ENCODE measurements around the gene LRCH1. TPM values are rescaled to one million over a fixed set of nuclear protein-coding genes. Genes with fewer than 3 reads are reported as not detected.

Gene LRCH1
- 7.0 and 7.3 TPM in 2 replicates for total RNA-seq

GRCh38 chr13:46552889-46553520 lies at the start of gene LRCH1:
Gene LRCH1 (plus strand): TSS chr13:46553170. CDS start chr13:46553397, 227 bp downstream.

GRCh38 chr13:46796515-46797474 lies 243.8 kb downstream of the LRCH1 start, which contains the start of gene ESD:
Gene ESD (minus strand): TSS chr13:46797161. CDS start chr13:46791413, 5,748 bp downstream.

Other genes with a start within 250 kb of the LRCH1 start
- not detected in 2 replicates for gene RUBCNL, start 165.9 kb upstream of the LRCH1 start, total RNA-seq
- 135 and 157 TPM in 2 replicates for gene ESD, start 244.0 kb downstream of the LRCH1 start, total RNA-seq